ENCODE data around the gene CHSY3.

Gene CHSY3

DNA sequence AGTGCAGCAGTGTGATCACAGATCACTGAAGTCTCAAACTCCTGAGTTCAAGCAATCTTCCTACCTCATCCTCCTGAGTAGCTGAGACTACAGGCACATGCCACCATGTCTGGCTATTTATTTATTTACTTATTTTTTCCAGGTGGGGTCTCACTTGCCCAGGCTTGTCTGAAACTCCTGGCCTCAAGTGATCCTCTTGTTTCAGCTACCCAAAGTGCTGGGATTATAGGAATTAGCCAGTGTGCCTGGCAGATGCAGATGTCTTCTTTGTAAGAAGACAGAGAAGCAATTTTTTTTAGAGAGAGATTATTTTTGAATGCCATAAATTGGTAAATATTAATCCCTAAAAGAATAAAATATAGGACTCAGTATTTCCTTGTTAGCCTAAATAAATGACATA lies 54.3 kb downstream of the CHSY3 start:
- Histone ChIP-seq H3K27ac (replicated peaks; ENCODE audit: low read length) (no peak overlapping the region), H3K4me3 (ENCODE audit: low read length in 2 of 2) (no peak overlapping the region), H3K9ac (ENCODE audit: low read depth, low read length, poor library complexity) (no peak overlapping the region), H4K91ac (ENCODE audit: low read depth, low read length, poor library complexity) (no peak overlapping the region), H3K23ac (ENCODE audit: low read depth, low read length, poor library complexity) (no peak overlapping the region), H3K36me3 (replicated peaks in 1 of 2; ENCODE audit: control insufficient read depth in 2 of 2, insufficient read depth in 2 of 2, low read length in 2 of 2) (no peaks in the 10 kb centered on the region), H3K18ac (ENCODE audit: low read length) (no peak overlapping the region), H4K8ac (ENCODE audit: low read depth, low read length) (no peak overlapping the region), H2AFZ (ENCODE audit: low read length) (peak overlapping the region; percentile 51), H3K9me3 (replicated peaks in 1 of 2; ENCODE audit: control insufficient read depth in 2 of 2, insufficient read depth in 1 of 2, low read depth in 1 of 2, low read length in 2 of 2) (no peaks in the 10 kb centered on the region), H2BK15ac (ENCODE audit: low read length) (no peak overlapping the region), H3K14ac (ENCODE audit: low read length) (no peak overlapping the region), H3K27me3 (ENCODE audit: control insufficient read depth in 3 of 3, insufficient read depth in 3 of 3, low read depth in 1 of 3, low read length in 3 of 3) (no peaks in the 10 kb centered on the region), H2BK120ac (ENCODE audit: low read depth, low read length) (no peak overlapping the region), H2BK12ac (ENCODE audit: low read length) (no peak overlapping the region), H3K79me1 (ENCODE audit: low read depth, low read length) (no peaks in the 10 kb centered on the region), H2AK5ac (ENCODE audit: low read depth, low read length) (no peak overlapping the region), H3K4me1 (ENCODE audit: control insufficient read depth in 2 of 2, insufficient read depth in 1 of 2, low read depth in 1 of 2, low read length in 2 of 2) (no peaks in the 10 kb centered on the region), H2BK5ac (ENCODE audit: low read length) (no peak overlapping the region), H3K4ac (ENCODE audit: low read length) (no peak overlapping the region), H3K4me2 (ENCODE audit: insufficient read depth, low read length, poor library complexity, severe bottlenecking) (no peak overlapping the region)
- DNase-seq (ENCODE audit: low spot score) = no peak

DNA sequence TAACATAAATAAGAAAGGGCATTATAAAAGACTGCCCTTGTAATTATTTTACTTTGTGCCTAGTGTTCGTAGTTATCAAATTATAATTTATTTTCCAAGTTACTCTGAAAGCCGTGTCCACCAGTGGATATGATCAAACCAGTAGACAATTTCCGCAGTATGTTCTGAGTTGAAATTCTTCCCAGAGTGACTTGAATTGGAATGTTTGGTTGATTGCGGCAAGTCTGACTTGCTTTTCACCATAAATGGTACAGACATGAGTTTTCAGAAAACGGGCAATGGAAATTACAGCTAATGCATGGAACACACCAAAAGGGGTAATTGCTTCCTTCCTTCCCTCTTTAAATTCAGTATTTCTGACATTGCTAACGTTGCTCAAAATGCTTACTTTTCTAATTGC lies 56.6 kb downstream of the CHSY3 start:
- H3K27me3 ChIP-seq (ENCODE audit: control insufficient read depth in 3 of 3, insufficient read depth in 3 of 3, low read depth in 1 of 3, low read length in 3 of 3) = no peaks in the 10 kb centered on the region
- no peaks in the 10 kb centered on the region for H3K4me1 ChIP-seq (ENCODE audit: control insufficient read depth in 2 of 2, insufficient read depth in 1 of 2, low read depth in 1 of 2, low read length in 2 of 2)
- no peak overlapping the region for H4K8ac ChIP-seq (ENCODE audit: low read depth, low read length)
- H4K91ac ChIP-seq (ENCODE audit: low read depth, low read length, poor library complexity) = no peak overlapping the region
- H3K4me2 ChIP-seq (ENCODE audit: insufficient read depth, low read length, poor library complexity, severe bottlenecking) = no peak overlapping the region
- no peak overlapping the region for H2BK15ac ChIP-seq (ENCODE audit: low read length)
- H3K79me1 ChIP-seq (ENCODE audit: low read depth, low read length) = no peaks in the 10 kb centered on the region
- no peaks in the 10 kb centered on the region for H3K36me3 ChIP-seq (replicated peaks in 1 of 2; ENCODE audit: control insufficient read depth in 2 of 2, insufficient read depth in 2 of 2, low read length in 2 of 2)
- H3K4ac ChIP-seq (ENCODE audit: low read length) = no peak overlapping the region
- no peak overlapping the region for H2BK120ac ChIP-seq (ENCODE audit: low read depth, low read length)
- H3K18ac ChIP-seq (ENCODE audit: low read length) = no peak overlapping the region
- no peak overlapping the region for H2BK5ac ChIP-seq (ENCODE audit: low read length)
- H2AK5ac ChIP-seq (ENCODE audit: low read depth, low read length) = no peak overlapping the region
- no peak overlapping the region for H2BK12ac ChIP-seq (ENCODE audit: low read length)
- no peak overlapping the region for H3K23ac ChIP-seq (ENCODE audit: low read depth, low read length, poor library complexity)
- no peaks in the 10 kb centered on the region for H3K9me3 ChIP-seq (replicated peaks in 1 of 2; ENCODE audit: control insufficient read depth in 2 of 2, insufficient read depth in 1 of 2, low read depth in 1 of 2, low read length in 2 of 2)
- no CpG with 5 or more reads among the region's 6 CpGs for WGBS, 2 donors (ENCODE audit: extremely low coverage in 2 of 2, insufficient read length in 2 of 2, insufficient replicate concordance in 1 of 2)
- no peak overlapping the region for H3K9ac ChIP-seq (ENCODE audit: low read depth, low read length, poor library complexity)
- no peak overlapping the region for H2AFZ ChIP-seq (ENCODE audit: low read length)
- no peak overlapping the region for H3K4me3 ChIP-seq (ENCODE audit: low read length in 2 of 2)
- H3K27ac ChIP-seq (replicated peaks; ENCODE audit: low read length) = no peak overlapping the region
- no peak for DNase-seq (ENCODE audit: low spot score)
- H3K14ac ChIP-seq (ENCODE audit: low read length) = no peak overlapping the region

DNA sequence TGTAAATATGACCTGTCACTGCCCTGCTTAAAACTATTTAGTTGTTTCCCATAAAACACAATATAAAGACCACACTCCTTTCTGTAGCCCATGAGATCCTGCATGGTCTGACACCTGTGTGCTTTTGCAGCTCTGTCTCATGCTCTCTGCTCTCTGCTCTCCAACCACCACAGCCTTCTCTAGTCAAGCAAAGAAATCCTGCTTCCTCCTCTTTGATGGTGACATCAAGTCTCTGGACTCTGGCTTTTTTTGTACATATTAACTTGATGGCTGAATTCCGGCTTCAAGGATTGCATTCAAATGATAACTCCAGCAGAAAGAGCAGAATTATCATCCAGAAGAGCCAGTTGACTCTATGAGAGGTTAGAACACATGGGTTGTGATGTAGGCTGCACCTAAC lies 58.2 kb downstream of the CHSY3 start:
- Histone ChIP-seq H2AK5ac (ENCODE audit: low read depth, low read length) (no peak overlapping the region), H2BK15ac (ENCODE audit: low read length) (no peak overlapping the region), H3K4me2 (ENCODE audit: insufficient read depth, low read length, poor library complexity, severe bottlenecking) (no peak overlapping the region), H3K4me1 (ENCODE audit: control insufficient read depth in 2 of 2, insufficient read depth in 1 of 2, low read depth in 1 of 2, low read length in 2 of 2) (no peaks in the 10 kb centered on the region), H2BK120ac (ENCODE audit: low read depth, low read length) (no peak overlapping the region), H3K23ac (ENCODE audit: low read depth, low read length, poor library complexity) (no peak overlapping the region), H3K9me3 (replicated peaks in 1 of 2; ENCODE audit: control insufficient read depth in 2 of 2, insufficient read depth in 1 of 2, low read depth in 1 of 2, low read length in 2 of 2) (no peaks in the 10 kb centered on the region), H2AFZ (ENCODE audit: low read length) (no peak overlapping the region), H3K4me3 (ENCODE audit: low read length in 2 of 2) (no peak overlapping the region), H2BK12ac (ENCODE audit: low read length) (no peak overlapping the region), H4K91ac (ENCODE audit: low read depth, low read length, poor library complexity) (no peak overlapping the region), H3K18ac (ENCODE audit: low read length) (no peak overlapping the region), H3K27me3 (ENCODE audit: control insufficient read depth in 3 of 3, insufficient read depth in 3 of 3, low read depth in 1 of 3, low read length in 3 of 3) (no peaks in the 10 kb centered on the region), H3K27ac (replicated peaks; ENCODE audit: low read length) (no peak overlapping the region), H2BK5ac (ENCODE audit: low read length) (no peak overlapping the region), H3K14ac (ENCODE audit: low read length) (no peak overlapping the region), H3K4ac (ENCODE audit: low read length) (no peak overlapping the region), H3K9ac (ENCODE audit: low read depth, low read length, poor library complexity) (no peak overlapping the region), H3K79me1 (ENCODE audit: low read depth, low read length) (no peaks in the 10 kb centered on the region), H4K8ac (ENCODE audit: low read depth, low read length) (no peak overlapping the region), H3K36me3 (replicated peaks in 1 of 2; ENCODE audit: control insufficient read depth in 2 of 2, insufficient read depth in 2 of 2, low read length in 2 of 2) (no peaks in the 10 kb centered on the region)
- DNase-seq (ENCODE audit: low spot score) = no peak
- WGBS, 2 donors (ENCODE audit: extremely low coverage in 2 of 2, insufficient read length in 2 of 2, insufficient replicate concordance in 1 of 2) = no CpG with 5 or more reads among the region's 1 CpG

GRCh38 chr5:129963359-129963758 lies 59.1 kb downstream of the CHSY3 start:
- H3K27ac ChIP-seq (replicated peaks; ENCODE audit: low read length) = no peak overlapping the region
- no peak overlapping the region for H2BK15ac ChIP-seq (ENCODE audit: low read length)
- H2BK120ac ChIP-seq (ENCODE audit: low read depth, low read length) = no peak overlapping the region
- no peak overlapping the region for H3K23ac ChIP-seq (ENCODE audit: low read depth, low read length, poor library complexity)
- no peak for DNase-seq (ENCODE audit: low spot score)
- no peak overlapping the region for H3K9ac ChIP-seq (ENCODE audit: low read depth, low read length, poor library complexity)
- H2BK5ac ChIP-seq (ENCODE audit: low read length) = no peak overlapping the region
- no peak overlapping the region for H4K91ac ChIP-seq (ENCODE audit: low read depth, low read length, poor library complexity)
- no peak overlapping the region for H3K18ac ChIP-seq (ENCODE audit: low read length)
- no peaks in the 10 kb centered on the region for H3K4me1 ChIP-seq (ENCODE audit: control insufficient read depth in 2 of 2, insufficient read depth in 1 of 2, low read depth in 1 of 2, low read length in 2 of 2)
- no peaks in the 10 kb centered on the region for H3K79me1 ChIP-seq (ENCODE audit: low read depth, low read length)
- H3K4me3 ChIP-seq (ENCODE audit: low read length in 2 of 2) = no peak overlapping the region
- H2AFZ ChIP-seq (ENCODE audit: low read length) = peak overlapping the region; percentile 36
- H3K9me3 ChIP-seq (replicated peaks in 1 of 2; ENCODE audit: control insufficient read depth in 2 of 2, insufficient read depth in 1 of 2, low read depth in 1 of 2, low read length in 2 of 2) = no peaks in the 10 kb centered on the region
- no peaks in the 10 kb centered on the region for H3K36me3 ChIP-seq (replicated peaks in 1 of 2; ENCODE audit: control insufficient read depth in 2 of 2, insufficient read depth in 2 of 2, low read length in 2 of 2)
- H3K27me3 ChIP-seq (ENCODE audit: control insufficient read depth in 3 of 3, insufficient read depth in 3 of 3, low read depth in 1 of 3, low read length in 3 of 3) = no peaks in the 10 kb centered on the region
- no peak overlapping the region for H2BK12ac ChIP-seq (ENCODE audit: low read length)
- H3K14ac ChIP-seq (ENCODE audit: low read length) = no peak overlapping the region
- WGBS, 2 donors (ENCODE audit: extremely low coverage in 2 of 2, insufficient read length in 2 of 2, insufficient replicate concordance in 1 of 2) = no CpG with 5 or more reads among the region's 3 CpGs
- H2AK5ac ChIP-seq (ENCODE audit: low read depth, low read length) = no peak overlapping the region
- H4K8ac ChIP-seq (ENCODE audit: low read depth, low read length) = no peak overlapping the region
- no peak overlapping the region for H3K4me2 ChIP-seq (ENCODE audit: insufficient read depth, low read length, poor library complexity, severe bottlenecking)
- no peak overlapping the region for H3K4ac ChIP-seq (ENCODE audit: low read length)

Data from neuronal stem cell (in vitro differentiated cells).